Type B pancreatic cell (in vitro differentiated cells): ENCODE results near the gene ALDH3A2. TPM values are rescaled to one million over a fixed set of nuclear protein-coding genes. Genes with fewer than 3 reads are reported as not detected.

Source experiments
- DNase-seq: peaks from one replicate; pipeline ENCODE4 v3.0.0; 2021; ENCODE audit warnings: mixed read lengths; ENCODE audit not compliant: unreplicated experiment; ENCODE audit errors: extremely low spot score
- H3K27ac Mint-ChIP-seq: 2 replicates; pipeline ENCODE4 v1.8.0; 2021; ENCODE audit warnings: mild to moderate bottlenecking, mixed read lengths
- H3K27me3 Mint-ChIP-seq: 2 replicates; pipeline ENCODE4 v1.8.0; 2021; ENCODE audit warnings: mixed read lengths
- H3K36me3 Mint-ChIP-seq: 2 replicates; pipeline ENCODE4 v1.8.0; 2021; ENCODE audit warnings: mixed read lengths
- H3K4me1 Mint-ChIP-seq: one replicate; pipeline ENCODE4 v1.8.0; 2021; ENCODE audit warnings: mixed read lengths; ENCODE audit not compliant: unreplicated experiment
- H3K4me3 Mint-ChIP-seq: 2 replicates; pipeline ENCODE4 v1.8.0; 2021; ENCODE audit warnings: mild to moderate bottlenecking, mixed read lengths
- H3K9me3 Mint-ChIP-seq: 2 replicates; pipeline ENCODE4 v1.8.0; 2021; ENCODE audit warnings: mixed read lengths
- total RNA-seq: library from RNA; stranded (reverse); gene quantifications from 2 replicates; pipeline ENCODE4 v1.2.1, GENCODE V29; 2021; ENCODE audit warnings: low replicate concordance
- TF ChIP-seq, protein P1 (sequence below): fragments of 200-600 bp; sonication (generic); conservative IDR thresholded peaks from 2 replicates; pipeline ENCODE4 v1.5.0; 2021; ENCODE audit warnings: antibody characterized with exemption, mild to moderate bottlenecking

The ALDH3A2 gene
- total RNA-seq, 1 donor from 2014 or later = 69.8 TPM

- no peaks in the 10 kb centered on the region for H3K36me3 Mint-ChIP-seq
- no peaks in the 10 kb centered on the region for H3K9me3 Mint-ChIP-seq
- no peak overlapping the region for H3K4me3 Mint-ChIP-seq
- H3K27ac Mint-ChIP-seq = no peak overlapping the region
- H3K4me1 Mint-ChIP-seq = no peaks in the 10 kb centered on the region
- DNase-seq = no peak
- TF ChIP-seq, protein P1, sequence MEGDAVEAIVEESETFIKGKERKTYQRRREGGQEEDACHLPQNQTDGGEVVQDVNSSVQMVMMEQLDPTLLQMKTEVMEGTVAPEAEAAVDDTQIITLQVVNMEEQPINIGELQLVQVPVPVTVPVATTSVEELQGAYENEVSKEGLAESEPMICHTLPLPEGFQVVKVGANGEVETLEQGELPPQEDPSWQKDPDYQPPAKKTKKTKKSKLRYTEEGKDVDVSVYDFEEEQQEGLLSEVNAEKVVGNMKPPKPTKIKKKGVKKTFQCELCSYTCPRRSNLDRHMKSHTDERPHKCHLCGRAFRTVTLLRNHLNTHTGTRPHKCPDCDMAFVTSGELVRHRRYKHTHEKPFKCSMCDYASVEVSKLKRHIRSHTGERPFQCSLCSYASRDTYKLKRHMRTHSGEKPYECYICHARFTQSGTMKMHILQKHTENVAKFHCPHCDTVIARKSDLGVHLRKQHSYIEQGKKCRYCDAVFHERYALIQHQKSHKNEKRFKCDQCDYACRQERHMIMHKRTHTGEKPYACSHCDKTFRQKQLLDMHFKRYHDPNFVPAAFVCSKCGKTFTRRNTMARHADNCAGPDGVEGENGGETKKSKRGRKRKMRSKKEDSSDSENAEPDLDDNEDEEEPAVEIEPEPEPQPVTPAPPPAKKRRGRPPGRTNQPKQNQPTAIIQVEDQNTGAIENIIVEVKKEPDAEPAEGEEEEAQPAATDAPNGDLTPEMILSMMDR = no peak
- H3K27me3 Mint-ChIP-seq = no peaks in the 10 kb centered on the region
Observed at GRCh38 chr17:19630661-19631060, 17.9 kb upstream of the ALDH3A2 start.

DNA sequence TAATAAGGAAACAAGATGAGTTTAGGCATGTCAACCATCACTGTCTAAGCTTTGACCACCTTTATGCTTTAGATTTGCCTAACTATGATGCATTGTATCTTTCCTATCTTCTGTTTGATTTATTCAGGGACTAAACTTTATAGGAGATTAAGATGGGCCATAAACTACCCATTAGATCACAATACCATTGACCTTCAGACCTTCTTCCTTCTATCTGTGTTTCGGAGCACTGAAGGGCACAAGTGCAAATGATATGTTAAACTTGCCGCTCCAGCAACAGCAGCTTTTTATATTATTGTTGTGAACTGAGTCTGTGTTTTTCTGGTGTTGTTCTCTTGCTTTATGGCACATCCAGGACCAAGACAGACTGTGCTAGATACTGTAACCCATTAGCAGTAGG, 16.6 kb upstream of the ALDH3A2 start:
- DNase-seq = no peak
- Mint-ChIP-seq H3K27me3 (peaks cover under 1% of the 10 kb centered on the region), H3K4me3 (no peak overlapping the region), H3K4me1 (no peaks in the 10 kb centered on the region), H3K9me3 (no peaks in the 10 kb centered on the region), H3K36me3 (no peaks in the 10 kb centered on the region), H3K27ac (no peak overlapping the region)
- TF ChIP-seq, protein P1 = no peak

- DNase-seq = no peak
- Mint-ChIP-seq H3K4me3 (no peak overlapping the region), H3K27ac (no peak overlapping the region), H3K27me3 (peaks cover 6% of the 10 kb centered on the region), H3K4me1 (peaks cover 5% of the 10 kb centered on the region), H3K36me3 (no peaks in the 10 kb centered on the region), H3K9me3 (no peaks in the 10 kb centered on the region)
- TF ChIP-seq, protein P1 = no peak
Observed at GRCh38 chr17:19641687-19642372, 6.7 kb upstream of the ALDH3A2 start.

DNA sequence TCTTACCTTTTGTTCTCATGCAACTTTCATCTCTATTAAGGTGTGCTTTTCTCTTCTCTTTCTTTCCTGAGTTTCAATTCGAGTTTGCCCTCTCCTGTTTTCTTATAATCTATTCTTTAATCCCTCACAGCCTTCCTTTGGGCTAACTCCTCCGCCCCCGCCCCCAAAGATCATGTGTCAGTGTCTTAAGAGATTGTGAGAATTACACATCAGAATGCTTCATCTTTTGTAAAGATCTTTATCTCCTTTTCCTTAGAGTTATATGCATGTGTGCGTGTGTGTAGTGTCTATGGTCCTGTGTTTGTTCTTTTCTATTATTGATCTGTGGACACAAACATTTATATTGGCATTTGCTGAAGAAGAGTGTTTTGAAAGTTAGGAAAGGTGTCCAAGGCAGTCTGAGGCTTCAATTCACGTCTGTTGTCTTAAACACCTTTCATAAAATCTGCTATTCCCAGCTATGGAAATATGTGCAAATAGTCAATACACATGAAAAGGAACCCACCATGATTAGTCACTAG, 6.1 kb upstream of the ALDH3A2 start:
- Mint-ChIP-seq H3K4me3 (no peak overlapping the region), H3K4me1 (peaks cover 11% of the 10 kb centered on the region), H3K27ac (no peak overlapping the region), H3K36me3 (no peaks in the 10 kb centered on the region), H3K9me3 (no peaks in the 10 kb centered on the region), H3K27me3 (peaks cover 3% of the 10 kb centered on the region)
- DNase-seq = no peak
- TF ChIP-seq, protein P1 = no peak

DNA sequence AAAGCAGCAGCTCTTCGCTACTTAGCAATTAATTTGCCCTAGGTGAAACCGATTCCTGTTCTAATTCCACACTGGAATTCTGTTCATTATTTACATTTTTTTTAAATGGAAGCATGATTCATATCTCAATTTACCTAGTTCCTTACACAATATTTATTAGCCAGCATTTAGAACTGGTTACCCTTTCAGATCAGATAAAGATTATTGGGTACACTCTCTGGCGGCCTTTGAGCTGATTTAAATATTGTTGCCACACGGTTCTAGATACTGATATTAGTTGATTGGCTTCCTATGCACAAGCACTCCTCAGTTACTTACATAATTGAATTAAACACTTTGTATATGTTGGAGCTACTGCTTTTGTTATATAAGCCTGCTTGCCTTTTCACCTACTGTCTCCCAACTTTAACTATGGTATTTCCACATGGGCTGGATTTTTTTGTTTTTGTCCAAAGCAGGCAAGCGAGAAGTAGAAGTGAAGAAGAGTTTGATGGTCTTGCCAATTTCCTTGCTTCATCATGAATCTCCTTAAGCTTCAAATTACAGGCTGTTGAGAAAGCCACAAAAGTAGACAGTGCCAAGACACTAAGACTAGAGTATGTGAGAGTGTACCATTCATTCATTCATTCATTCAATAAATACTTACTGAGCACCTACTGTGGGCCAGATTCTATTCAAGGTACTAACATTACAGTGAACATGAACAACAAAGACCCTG, 3.9 kb upstream of the ALDH3A2 start:
- TF ChIP-seq, protein P1 = no peak
- Mint-ChIP-seq H3K4me1 (peaks cover 22% of the 10 kb centered on the region), H3K27me3 (peaks cover 3% of the 10 kb centered on the region), H3K36me3 (peaks cover 4% of the 10 kb centered on the region), H3K27ac (no peak overlapping the region), H3K9me3 (no peaks in the 10 kb centered on the region), H3K4me3 (no peak overlapping the region)
- DNase-seq = no peak
